Measurements from ENCODE around the gene TBC1D22A. TPM values are rescaled to one million over a fixed set of nuclear protein-coding genes. Genes with fewer than 3 reads are reported as not detected.

Gene TBC1D22A
- polyA plus RNA-seq, 1 experiment = 19.8 TPM

GRCh38 chr22:47092896-47093311 is 330.5 kb downstream of the TBC1D22A start:
- peak; percentile 30 for DNase-seq (ENCODE audit: low read depth, low spot score)
- peak overlapping the region; percentile 52 for H3K27ac ChIP-seq (ENCODE audit: low read depth, low read length)
- H3K9me3 ChIP-seq (ENCODE audit: control insufficient read depth, insufficient read depth, low read length) = peaks cover 29% of the 10 kb centered on the region
- no peak for TF ChIP-seq CTCF (IDR thresholded peaks at IDR 0.05; ENCODE audit: low read depth, low read length)
- no peak overlapping the region for H3K4me3 ChIP-seq (ENCODE audit: low read depth, low read length)
- ChIA-PET CTCF (no interaction called here), POLR2A (no interaction called here)
- no peaks in the 10 kb centered on the region for H3K27me3 ChIP-seq (ENCODE audit: control insufficient read depth, insufficient read depth, low read length)

DNA sequence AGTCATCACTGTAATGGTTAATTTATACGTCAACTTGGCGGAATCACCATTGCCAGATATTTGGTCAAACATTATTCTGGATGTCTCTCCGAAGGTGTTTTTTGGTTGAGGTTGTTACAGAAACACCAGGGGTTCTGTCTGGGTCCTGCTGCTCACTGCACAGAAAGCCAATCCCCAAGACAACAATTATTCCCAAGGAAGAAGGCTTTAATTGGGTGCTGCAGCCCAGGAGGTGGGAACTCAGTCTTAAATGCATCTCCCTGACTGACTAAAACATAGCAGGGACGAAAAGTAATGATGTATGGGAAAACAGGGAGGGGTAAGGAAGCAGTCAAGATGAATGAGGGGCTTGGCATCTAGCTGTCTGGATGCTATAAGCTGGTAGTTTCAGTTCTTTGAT is 331.3 kb downstream of the TBC1D22A start:
- Histone ChIP-seq H3K27me3 (ENCODE audit: control insufficient read depth, insufficient read depth, low read length) (no peaks in the 10 kb centered on the region), H3K27ac (ENCODE audit: low read depth, low read length) (no peak overlapping the region), H3K4me3 (ENCODE audit: low read depth, low read length) (no peak overlapping the region), H3K9me3 (ENCODE audit: control insufficient read depth, insufficient read depth, low read length) (peaks cover 29% of the 10 kb centered on the region)
- ChIA-PET POLR2A (no interaction called here), CTCF (interaction anchor here (1.1 kb wide), 1 partner anchor 12 kb away, joined by 3 read pairs; no protein-coding TSS in a partner anchor)
- no peak for TF ChIP-seq CTCF (IDR thresholded peaks at IDR 0.05; ENCODE audit: low read depth, low read length)
- no peak for DNase-seq (ENCODE audit: low read depth, low spot score)

DNA sequence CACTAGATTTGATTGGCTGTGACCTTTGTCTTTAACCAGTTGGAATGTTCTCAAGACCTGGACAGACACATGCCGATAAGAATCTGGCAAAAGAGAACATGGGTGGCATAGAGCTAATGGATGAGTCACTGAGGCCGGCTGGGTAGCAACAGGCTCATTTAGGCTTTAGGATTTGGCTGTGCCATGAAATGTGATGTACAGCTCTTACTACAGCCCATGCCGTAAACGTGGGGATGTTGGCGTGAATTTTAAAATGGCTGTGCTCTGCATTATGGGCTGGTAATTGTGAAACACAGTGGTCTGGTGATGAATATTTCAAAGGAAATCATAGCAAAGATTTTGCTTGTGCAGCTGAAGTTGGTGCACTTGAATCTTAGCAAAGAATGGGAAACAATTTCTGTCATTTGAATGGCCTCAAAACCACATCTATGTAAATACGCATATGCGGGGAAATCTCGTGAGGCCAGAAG is 332.4 kb downstream of the TBC1D22A start:
- no peak for DNase-seq (ENCODE audit: low read depth, low spot score)
- ChIA-PET POLR2A (no interaction called here), CTCF (interaction anchor here (1.1 kb wide), 1 partner anchor 11 kb away, joined by 3 read pairs; no protein-coding TSS in a partner anchor)
- Histone ChIP-seq H3K27ac (ENCODE audit: low read depth, low read length) (no peak overlapping the region), H3K9me3 (ENCODE audit: control insufficient read depth, insufficient read depth, low read length) (peaks cover 29% of the 10 kb centered on the region), H3K27me3 (ENCODE audit: control insufficient read depth, insufficient read depth, low read length) (no peaks in the 10 kb centered on the region), H3K4me3 (ENCODE audit: low read depth, low read length) (no peak overlapping the region)
- TF ChIP-seq CTCF (IDR thresholded peaks at IDR 0.05; ENCODE audit: low read depth, low read length) = no peak

DNA sequence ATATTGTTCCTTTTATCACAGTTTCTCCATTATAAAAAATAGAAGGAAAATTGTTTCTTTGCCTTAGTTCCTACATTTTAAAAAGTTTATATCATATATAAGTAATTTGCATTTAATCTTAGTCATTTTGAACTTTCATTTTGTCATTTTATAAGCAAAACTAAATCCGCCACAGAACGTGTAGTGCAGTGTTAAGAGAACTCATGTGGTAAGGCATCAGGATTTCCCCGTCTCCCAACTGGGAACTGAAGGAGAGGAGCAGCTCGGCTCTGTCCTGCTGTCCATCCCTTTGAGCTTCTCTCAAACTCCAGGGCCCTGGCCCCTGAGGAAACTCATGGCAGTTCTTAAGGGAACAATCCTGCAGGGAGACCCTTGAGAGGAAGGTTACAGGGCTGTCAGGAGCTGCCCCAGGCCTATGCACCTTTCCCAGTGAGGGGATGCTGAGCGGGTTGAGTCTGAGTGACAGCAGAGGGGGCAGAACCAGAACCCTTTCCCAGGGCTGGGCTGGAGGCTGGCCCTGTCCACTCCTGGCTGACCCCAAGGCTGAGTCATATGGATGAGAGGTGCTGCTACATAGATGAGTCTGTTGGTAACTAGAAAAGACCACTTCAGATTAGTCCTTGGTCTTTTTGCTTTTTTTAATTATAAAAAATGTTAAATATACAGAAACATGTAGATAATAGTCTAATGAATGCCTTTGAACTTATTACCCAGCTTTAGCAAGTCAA is 333.1 kb downstream of the TBC1D22A start:
- Histone ChIP-seq H3K4me3 (ENCODE audit: low read depth, low read length) (no peak overlapping the region), H3K9me3 (ENCODE audit: control insufficient read depth, insufficient read depth, low read length) (peaks cover 29% of the 10 kb centered on the region), H3K27ac (ENCODE audit: low read depth, low read length) (no peak overlapping the region), H3K27me3 (ENCODE audit: control insufficient read depth, insufficient read depth, low read length) (no peaks in the 10 kb centered on the region)
- no peak for TF ChIP-seq CTCF (IDR thresholded peaks at IDR 0.05; ENCODE audit: low read depth, low read length)
- ChIA-PET POLR2A (no interaction called here), CTCF (no interaction called here)
- no peak for DNase-seq (ENCODE audit: low read depth, low spot score)

- Histone ChIP-seq H3K4me3 (ENCODE audit: low read depth, low read length) (no peak overlapping the region), H3K27me3 (ENCODE audit: control insufficient read depth, insufficient read depth, low read length) (no peaks in the 10 kb centered on the region), H3K27ac (ENCODE audit: low read depth, low read length) (no peak overlapping the region), H3K9me3 (ENCODE audit: control insufficient read depth, insufficient read depth, low read length) (peaks cover 23% of the 10 kb centered on the region)
- ChIA-PET CTCF (no interaction called here), POLR2A (no interaction called here)
- DNase-seq (ENCODE audit: low read depth, low spot score) = no peak
- no peak for TF ChIP-seq CTCF (IDR thresholded peaks at IDR 0.05; ENCODE audit: low read depth, low read length)
These were observed 335.7 kb downstream of the TBC1D22A start for GRCh38 chr22:47098121-47098520.

Measured in AG04450 (cell line).